Left ventricle myocardium inferior (tissue), 1 donor: ENCODE results near the gene ZNF780B. TPM values are rescaled to one million over a fixed set of nuclear protein-coding genes. Genes with fewer than 3 reads are reported as not detected.

ENCODE experiments used
- DNase-seq: peaks from one replicate; pipeline ENCODE4 v3.0.0-alpha.2; 2020
- H3K27ac ChIP-seq: fragments of 200-600 bp; replicated peaks from 2 replicates; pipeline ENCODE4 v1.8.0; 2021
- H3K27me3 ChIP-seq: fragments of 200-600 bp; 2 replicates; pipeline ENCODE4 v1.8.0; 2021; ENCODE audit warnings: low read depth
- H3K36me3 ChIP-seq: fragments of 200-600 bp; 2 replicates; pipeline ENCODE4 v1.8.0; 2021
- H3K4me1 ChIP-seq: fragments of 200-600 bp; 2 replicates; pipeline ENCODE4 v1.8.0; 2021
- H3K4me3 ChIP-seq: fragments of 200-600 bp; 2 replicates; pipeline ENCODE4 v1.8.0; 2021; ENCODE audit warnings: mild to moderate bottlenecking, moderate library complexity
- H3K9me3 ChIP-seq: fragments of 200-600 bp; replicated peaks from 2 replicates; pipeline ENCODE4 v1.8.0; 2021
- intact Hi-C: fragments of 100-400 bp; cut with micrococcal nuclease; formaldehyde crosslinking; loops from one replicate; pipeline ENCODE4 v1.11.0; 2022
- total RNA-seq: library from RNA; stranded (reverse); fragmentation: NEBNext Ultra II Directional; extraction: Animal tissue kit (Norgen Biotek cat#: 25700); gene quantifications from one replicate; pipeline ENCODE4 v1.2.1, GENCODE V29; 2021
- TF ChIP-seq, protein P1 (sequence below): fragments of 200-600 bp; IDR thresholded peaks from 2 replicates; pipeline ENCODE4 v1.8.0; 2021; ENCODE audit warnings: antibody characterized with exemption, mild to moderate bottlenecking, borderline replicate concordance
- donor health status: DM: no; HTN: yes; CAD: no; lungs with severe emphysema.

ZNF780B gene
- total RNA-seq, 1 donor from 2014 or later: 26.6 TPM

DNA sequence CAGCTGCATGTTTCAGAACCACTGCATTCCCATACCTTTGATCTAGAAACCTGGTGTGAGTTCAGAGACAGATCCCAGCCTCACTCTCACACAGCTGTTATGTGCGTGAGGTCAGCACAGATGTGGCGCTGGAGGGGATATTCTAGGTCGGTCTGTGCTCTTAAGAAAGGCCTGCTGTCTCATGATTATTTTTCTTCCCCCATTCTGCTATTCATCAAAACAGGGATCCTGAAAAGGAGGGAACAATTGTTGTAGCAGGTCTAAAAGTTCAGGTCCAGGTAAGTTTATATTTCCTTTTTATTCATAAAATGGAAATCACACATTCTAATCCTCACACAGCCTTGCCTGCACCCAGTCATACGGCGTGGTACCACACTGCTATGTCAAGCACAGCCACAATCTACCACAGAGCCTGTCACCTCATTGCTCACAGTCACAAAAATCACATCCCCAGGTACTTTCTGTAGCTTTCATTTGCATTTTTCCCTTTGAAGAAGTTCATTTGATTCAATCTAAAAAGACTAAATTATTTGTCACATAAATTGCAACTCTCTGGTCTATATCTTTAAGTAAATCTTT, 58.3 kb downstream of the ZNF780B start:
- Histone ChIP-seq H3K27ac (peak overlapping the region; percentile 85), H3K4me1 (peaks cover 24% of the 10 kb centered on the region), H3K4me3 (peak overlapping the region; percentile 75), H3K9me3 (peaks cover 10% of the 10 kb centered on the region), H3K36me3 (peaks cover 15% of the 10 kb centered on the region), H3K27me3 (no peaks in the 10 kb centered on the region)
- no peak for DNase-seq
- intact Hi-C loops: no loop called here
- TF ChIP-seq, protein P1, sequence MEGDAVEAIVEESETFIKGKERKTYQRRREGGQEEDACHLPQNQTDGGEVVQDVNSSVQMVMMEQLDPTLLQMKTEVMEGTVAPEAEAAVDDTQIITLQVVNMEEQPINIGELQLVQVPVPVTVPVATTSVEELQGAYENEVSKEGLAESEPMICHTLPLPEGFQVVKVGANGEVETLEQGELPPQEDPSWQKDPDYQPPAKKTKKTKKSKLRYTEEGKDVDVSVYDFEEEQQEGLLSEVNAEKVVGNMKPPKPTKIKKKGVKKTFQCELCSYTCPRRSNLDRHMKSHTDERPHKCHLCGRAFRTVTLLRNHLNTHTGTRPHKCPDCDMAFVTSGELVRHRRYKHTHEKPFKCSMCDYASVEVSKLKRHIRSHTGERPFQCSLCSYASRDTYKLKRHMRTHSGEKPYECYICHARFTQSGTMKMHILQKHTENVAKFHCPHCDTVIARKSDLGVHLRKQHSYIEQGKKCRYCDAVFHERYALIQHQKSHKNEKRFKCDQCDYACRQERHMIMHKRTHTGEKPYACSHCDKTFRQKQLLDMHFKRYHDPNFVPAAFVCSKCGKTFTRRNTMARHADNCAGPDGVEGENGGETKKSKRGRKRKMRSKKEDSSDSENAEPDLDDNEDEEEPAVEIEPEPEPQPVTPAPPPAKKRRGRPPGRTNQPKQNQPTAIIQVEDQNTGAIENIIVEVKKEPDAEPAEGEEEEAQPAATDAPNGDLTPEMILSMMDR: no peak

DNA sequence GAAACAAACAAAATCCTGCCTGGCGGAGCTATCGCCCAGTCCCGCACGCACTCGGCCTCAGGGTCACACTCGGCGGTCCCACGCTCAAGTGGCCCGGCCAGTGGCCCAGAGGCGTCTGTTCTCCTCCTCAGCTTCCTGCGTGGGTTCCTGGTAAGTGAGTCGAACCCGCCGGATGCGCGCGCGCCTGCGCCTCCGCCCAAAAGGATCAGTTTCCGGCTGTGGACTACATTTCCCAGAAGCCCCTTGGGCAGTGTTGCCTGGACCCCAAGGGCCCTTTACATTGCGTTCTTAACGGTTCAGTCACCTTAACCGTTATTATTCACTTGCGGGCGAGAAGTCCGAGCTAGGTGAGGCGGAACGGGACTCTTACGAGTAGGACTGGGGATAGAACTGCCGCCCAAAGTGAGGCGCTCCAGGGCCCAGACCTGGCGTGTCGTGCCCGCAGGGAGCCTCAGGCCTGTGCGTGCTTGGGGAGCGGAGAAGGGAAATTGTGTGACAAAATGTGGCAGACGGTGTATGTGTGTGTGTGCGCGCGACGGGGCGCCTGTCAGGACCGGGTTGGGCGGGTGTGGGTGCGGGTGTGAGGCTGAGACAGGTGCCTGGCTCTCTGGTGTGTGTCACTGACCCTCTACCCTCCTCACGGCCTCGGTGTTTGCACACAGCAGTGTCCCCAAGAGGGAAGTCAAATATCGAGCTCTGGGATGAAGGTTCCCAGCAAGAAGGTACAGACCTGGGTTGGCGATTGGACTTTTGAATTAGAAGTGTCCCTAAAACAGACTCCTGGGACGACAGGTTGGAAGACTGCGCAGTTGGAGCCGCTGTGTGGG, 59.0 kb downstream of the ZNF780B start, which contains the start of gene ZNF546:
ZNF546 (plus strand) TSS at position 250 of the 827 bp plus-strand sequence. CDS start 1,267 bp downstream, outside the sequence.
- Histone ChIP-seq H3K27me3 (no peaks in the 10 kb centered on the region), H3K36me3 (peaks cover 15% of the 10 kb centered on the region), H3K4me1 (peaks cover 24% of the 10 kb centered on the region), H3K27ac (peak within 1 kb of the TSS; percentile 85), H3K9me3 (peaks cover 10% of the 10 kb centered on the region), H3K4me3 (peak within 1 kb of the TSS; percentile 75)
- intact Hi-C loops: no loop called here
- DNase-seq: peak; percentile 92
- TF ChIP-seq, protein P1: no peak

DNA sequence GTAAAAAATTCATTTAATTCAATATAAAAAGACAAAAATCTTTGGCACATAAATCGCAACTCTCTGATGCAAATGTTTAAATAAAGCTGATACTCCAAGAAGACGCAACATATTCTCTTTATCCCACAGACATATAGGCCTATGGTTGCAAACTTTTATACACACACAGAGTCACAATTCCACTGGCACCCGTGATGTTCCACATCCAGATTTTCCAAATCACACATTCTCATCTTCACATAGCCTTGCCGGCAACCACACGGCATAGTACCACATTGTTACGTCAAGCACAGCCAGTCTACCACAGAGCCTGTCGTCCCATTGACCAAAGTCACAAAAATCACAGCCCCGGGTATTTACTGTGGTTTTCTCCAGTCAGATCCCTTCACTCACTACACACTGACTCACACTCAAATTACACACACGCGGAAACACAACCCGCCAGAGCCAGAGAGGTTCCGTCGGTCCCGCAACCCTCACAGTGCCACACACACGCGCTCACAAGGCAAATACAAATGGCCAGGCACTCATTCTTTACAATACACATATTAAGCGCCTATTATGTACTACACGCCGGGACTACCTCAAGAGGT, 59.7 kb downstream of the ZNF780B start:
- H3K9me3 ChIP-seq: peaks cover 10% of the 10 kb centered on the region
- TF ChIP-seq, protein P1: no peak
- peaks cover 24% of the 10 kb centered on the region for H3K4me1 ChIP-seq
- no peak for DNase-seq
- intact Hi-C loops: no loop called here
- H3K36me3 ChIP-seq: peaks cover 15% of the 10 kb centered on the region
- peak overlapping the region; percentile 75 for H3K4me3 ChIP-seq
- no peaks in the 10 kb centered on the region for H3K27me3 ChIP-seq
- peak overlapping the region; percentile 85 for H3K27ac ChIP-seq

DNA sequence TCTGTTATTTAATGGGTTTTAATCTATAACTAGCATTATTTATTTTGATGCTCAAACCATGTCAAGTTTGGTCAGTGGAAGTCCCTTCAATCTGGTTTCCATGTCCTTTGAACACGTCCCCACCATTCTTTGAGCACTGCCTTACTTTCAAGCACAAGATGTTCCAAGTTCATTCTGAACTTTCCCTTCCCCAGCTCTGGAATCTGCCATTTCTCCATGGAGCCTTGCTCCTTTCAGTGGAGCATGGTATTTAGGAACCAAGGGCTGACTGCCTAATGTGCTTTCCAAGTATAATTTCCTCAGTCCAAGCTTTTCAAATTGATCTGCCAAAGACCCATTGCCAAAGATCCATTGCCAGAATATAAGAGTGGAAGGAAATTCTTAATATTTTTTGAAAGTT, 60.2 kb downstream of the ZNF780B start:
- Histone ChIP-seq H3K36me3 (peaks cover 15% of the 10 kb centered on the region), H3K4me3 (peak overlapping the region; percentile 75), H3K9me3 (peaks cover 10% of the 10 kb centered on the region), H3K27ac (no peak overlapping the region), H3K4me1 (peaks cover 24% of the 10 kb centered on the region), H3K27me3 (no peaks in the 10 kb centered on the region)
- no peak for DNase-seq
- TF ChIP-seq, protein P1: no peak
- intact Hi-C loops: no loop called here

DNA sequence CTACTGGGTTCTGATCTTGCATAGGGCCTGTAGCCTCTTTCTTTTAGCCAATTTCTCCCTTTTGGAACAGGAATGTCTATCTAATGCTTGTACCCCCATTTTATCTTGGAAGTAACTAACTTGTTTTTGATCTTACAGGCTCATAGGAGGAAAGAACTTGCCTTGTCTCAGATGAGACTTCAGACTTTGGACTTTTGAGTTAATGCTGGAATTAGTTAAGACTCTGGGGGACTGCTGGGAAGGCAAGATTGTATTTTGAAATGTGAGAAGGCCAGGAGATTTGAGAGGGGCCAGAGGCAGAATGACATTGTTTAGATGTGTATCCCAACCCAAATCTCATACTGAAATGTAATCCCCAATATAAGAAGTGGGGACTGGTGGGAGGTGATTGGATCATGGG, 61.7 kb downstream of the ZNF780B start:
- Histone ChIP-seq H3K4me1 (peaks cover 24% of the 10 kb centered on the region), H3K9me3 (peaks cover 10% of the 10 kb centered on the region), H3K4me3 (no peak overlapping the region), H3K27ac (no peak overlapping the region), H3K27me3 (no peaks in the 10 kb centered on the region), H3K36me3 (peaks cover 5% of the 10 kb centered on the region)
- no peak for DNase-seq
- intact Hi-C loops: no loop called here
- TF ChIP-seq, protein P1: no peak
